ENCODE measurements around the gene OTULIN.

- no peak for TF ChIP-seq POLR2A (IDR thresholded peaks at IDR 0.05)
- TF ChIP-seq, protein P1, sequence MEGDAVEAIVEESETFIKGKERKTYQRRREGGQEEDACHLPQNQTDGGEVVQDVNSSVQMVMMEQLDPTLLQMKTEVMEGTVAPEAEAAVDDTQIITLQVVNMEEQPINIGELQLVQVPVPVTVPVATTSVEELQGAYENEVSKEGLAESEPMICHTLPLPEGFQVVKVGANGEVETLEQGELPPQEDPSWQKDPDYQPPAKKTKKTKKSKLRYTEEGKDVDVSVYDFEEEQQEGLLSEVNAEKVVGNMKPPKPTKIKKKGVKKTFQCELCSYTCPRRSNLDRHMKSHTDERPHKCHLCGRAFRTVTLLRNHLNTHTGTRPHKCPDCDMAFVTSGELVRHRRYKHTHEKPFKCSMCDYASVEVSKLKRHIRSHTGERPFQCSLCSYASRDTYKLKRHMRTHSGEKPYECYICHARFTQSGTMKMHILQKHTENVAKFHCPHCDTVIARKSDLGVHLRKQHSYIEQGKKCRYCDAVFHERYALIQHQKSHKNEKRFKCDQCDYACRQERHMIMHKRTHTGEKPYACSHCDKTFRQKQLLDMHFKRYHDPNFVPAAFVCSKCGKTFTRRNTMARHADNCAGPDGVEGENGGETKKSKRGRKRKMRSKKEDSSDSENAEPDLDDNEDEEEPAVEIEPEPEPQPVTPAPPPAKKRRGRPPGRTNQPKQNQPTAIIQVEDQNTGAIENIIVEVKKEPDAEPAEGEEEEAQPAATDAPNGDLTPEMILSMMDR (IDR thresholded peaks at IDR 0.05), result no peak
- TF ChIP-seq EP300 (IDR thresholded peaks at IDR 0.05), result no peak
Measured at GRCh38 chr5:14741801-14742440, 77.4 kb downstream of the OTULIN start.

All from tibial nerve (tissue), 4 donors.